ES-I3 (cell line): Measurements from ENCODE around the gene TRIM9.

Experiments used
- H3K36me3 ChIP-seq: 2 replicates; pipeline ENCODE4 v1.6.1; 2013; ENCODE audit warnings: mild to moderate bottlenecking, low read length, control low read depth, moderate library complexity; ENCODE audit not compliant: insufficient read depth
- H3K4me1 ChIP-seq: 2 replicates; pipeline ENCODE4 v1.6.1; 2013; ENCODE audit warnings: mild to moderate bottlenecking, control low read depth, low read length; ENCODE audit not compliant: insufficient read depth
- H3K9ac ChIP-seq: 2 replicates; pipeline ENCODE4 v1.6.1; 2013; ENCODE audit warnings: low read depth, mild to moderate bottlenecking, low read length, moderate library complexity
- H3K9me3 ChIP-seq: 2 replicates; pipeline ENCODE4 v1.6.1; 2013; ENCODE audit warnings: mild to moderate bottlenecking, low read length, moderate library complexity; ENCODE audit not compliant: control insufficient read depth, insufficient read depth

TRIM9 gene

GRCh38 chr14:50985859-50986331 is 109.0 kb downstream of the TRIM9 start:
- H3K36me3 ChIP-seq: no peaks in the 10 kb centered on the region
- H3K4me1 ChIP-seq: peaks cover 28% of the 10 kb centered on the region
- no peak overlapping the region for H3K9ac ChIP-seq
- H3K9me3 ChIP-seq: no peaks in the 10 kb centered on the region

GRCh38 chr14:50985124-50985858 is 109.6 kb downstream of the TRIM9 start:
- Histone ChIP-seq H3K9me3 (no peaks in the 10 kb centered on the region), H3K36me3 (no peaks in the 10 kb centered on the region), H3K4me1 (peaks cover 28% of the 10 kb centered on the region), H3K9ac (no peak overlapping the region)

- H3K36me3 ChIP-seq: no peaks in the 10 kb centered on the region
- no peak overlapping the region for H3K9ac ChIP-seq
- no peaks in the 10 kb centered on the region for H3K9me3 ChIP-seq
- peaks cover 28% of the 10 kb centered on the region for H3K4me1 ChIP-seq
Measured at GRCh38 chr14:50984036-50984710, 110.7 kb downstream of the TRIM9 start.

- H3K36me3 ChIP-seq: no peaks in the 10 kb centered on the region
- H3K9ac ChIP-seq: no peak overlapping the region
- H3K4me1 ChIP-seq: peaks cover 20% of the 10 kb centered on the region
- no peaks in the 10 kb centered on the region for H3K9me3 ChIP-seq
Measured at GRCh38 chr14:50979941-50980850, 114.7 kb downstream of the TRIM9 start.

GRCh38 chr14:50978888-50979287 is 116.0 kb downstream of the TRIM9 start:
- no peaks in the 10 kb centered on the region for H3K9me3 ChIP-seq
- H3K9ac ChIP-seq: no peak overlapping the region
- H3K4me1 ChIP-seq: peaks cover 7% of the 10 kb centered on the region
- no peaks in the 10 kb centered on the region for H3K36me3 ChIP-seq

GRCh38 chr14:50978529-50978871 is 116.4 kb downstream of the TRIM9 start:
- peaks cover 3% of the 10 kb centered on the region; the same call in 1 of the 2 replicates for H3K4me1 ChIP-seq
- no peaks in the 10 kb centered on the region for H3K36me3 ChIP-seq
- H3K9me3 ChIP-seq: no peaks in the 10 kb centered on the region
- no peak overlapping the region for H3K9ac ChIP-seq

- H3K9me3 ChIP-seq: no peaks in the 10 kb centered on the region
- no peak overlapping the region for H3K9ac ChIP-seq
- no peaks in the 10 kb centered on the region for H3K4me1 ChIP-seq
- H3K36me3 ChIP-seq: no peaks in the 10 kb centered on the region
Measured at GRCh38 chr14:50977863-50978528, 116.9 kb downstream of the TRIM9 start.

- Histone ChIP-seq H3K4me1 (no peaks in the 10 kb centered on the region), H3K9ac (no peak overlapping the region), H3K9me3 (no peaks in the 10 kb centered on the region), H3K36me3 (no peaks in the 10 kb centered on the region)
Measured at GRCh38 chr14:50974118-50974517, 120.8 kb downstream of the TRIM9 start.

GRCh38 chr14:50972734-50973133 is 122.2 kb downstream of the TRIM9 start:
- H3K9ac ChIP-seq: no peak overlapping the region
- no peaks in the 10 kb centered on the region for H3K9me3 ChIP-seq
- H3K36me3 ChIP-seq: no peaks in the 10 kb centered on the region
- H3K4me1 ChIP-seq: no peaks in the 10 kb centered on the region

- H3K9ac ChIP-seq: no peak overlapping the region
- no peaks in the 10 kb centered on the region for H3K4me1 ChIP-seq
- H3K36me3 ChIP-seq: no peaks in the 10 kb centered on the region
- H3K9me3 ChIP-seq: no peaks in the 10 kb centered on the region
Measured at GRCh38 chr14:50970886-50971781, 123.8 kb downstream of the TRIM9 start.

GRCh38 chr14:50967790-50968189 is 127.1 kb downstream of the TRIM9 start:
- Histone ChIP-seq H3K36me3 (no peaks in the 10 kb centered on the region), H3K9ac (no peak overlapping the region), H3K9me3 (no peaks in the 10 kb centered on the region), H3K4me1 (no peaks in the 10 kb centered on the region)

GRCh38 chr14:50967103-50967502 is 127.8 kb downstream of the TRIM9 start:
- Histone ChIP-seq H3K9me3 (no peaks in the 10 kb centered on the region), H3K36me3 (no peaks in the 10 kb centered on the region), H3K9ac (no peak overlapping the region), H3K4me1 (no peaks in the 10 kb centered on the region)

- H3K4me1 ChIP-seq: no peaks in the 10 kb centered on the region
- H3K36me3 ChIP-seq: no peaks in the 10 kb centered on the region
- no peak overlapping the region for H3K9ac ChIP-seq
Measured at GRCh38 chr14:50964683-50965390, 130.1 kb downstream of the TRIM9 start.

More at GRCh38 chr14:50964683-50965390, 130.1 kb downstream of the TRIM9 start:
- H3K9me3 ChIP-seq: no peaks in the 10 kb centered on the region
